AG04449 (cell line): ENCODE measurements around the gene CORO2B.

ENCODE experiments used
- CTCF ChIA-PET: fragments of 350-600 bp; formaldehyde crosslinking; extraction: SDS; loops from one replicate; lab custom pipeline; 2021; ENCODE audit warnings: antibody characterized with exemption; lab: Yijun Ruan, JAX
- POLR2A ChIA-PET: fragments of 400-600, 350-600 bp; formaldehyde crosslinking; extraction: SDS; loops from one replicate; lab custom pipeline; 2020; ENCODE audit warnings: antibody characterized with exemption, inconsistent platforms; lab: Yijun Ruan, JAX
- DNase-seq: peaks from one replicate; pipeline ENCODE4 v3.0.0-alpha.2; 2010; ENCODE audit warnings: low read depth, low spot score
- H3K4me3 ChIP-seq: 2 replicates; pipeline ENCODE4 v1.5.1; 2011; ENCODE audit warnings: low read depth, mild to moderate bottlenecking, control low read depth, low read length
- CTCF ChIP-seq: IDR thresholded peaks from one replicate; pipeline ENCODE4 v1.5.1; 2011; ENCODE audit warnings: mild to moderate bottlenecking, moderate library complexity, low read length, control low read depth, inconsistent platforms; ENCODE audit not compliant: insufficient read depth; ENCODE audit errors: missing control alignments

The CORO2B gene

GRCh38 chr15:68538311-68538710 is 40.5 kb upstream of the CORO2B start:
- ChIA-PET POLR2A (no interaction called here), CTCF (interaction anchor here (0.9 to 7.2 kb wide), 2 partner anchors 13 to 136 kb away, joined by 3 to 149 read pairs; no protein-coding TSS in a partner anchor)
- no peak for DNase-seq
- H3K4me3 ChIP-seq, result no peak overlapping the region
- no peak for TF ChIP-seq CTCF

GRCh38 chr15:68541743-68542142 is 37.0 kb upstream of the CORO2B start:
- TF ChIP-seq CTCF, result no peak
- CTCF ChIA-PET, result interaction anchor here (0.9 to 7.2 kb wide), 4 partner anchors 10 to 158 kb away, joined by 3 to 149 read pairs (median 4); no protein-coding TSS in a partner anchor
- POLR2A ChIA-PET, result interaction anchor here (1.0 kb wide), 1 partner anchor 8 kb away, joined by 3 read pairs; no protein-coding TSS in a partner anchor
- no peak for DNase-seq
- H3K4me3 ChIP-seq, result no peak overlapping the region

- TF ChIP-seq CTCF, result no peak
- no peak overlapping the region for H3K4me3 ChIP-seq
- ChIA-PET CTCF (interaction anchor here (0.9 to 7.2 kb wide), 5 partner anchors 9 to 158 kb away, joined by 3 to 149 read pairs (median 4); no protein-coding TSS in a partner anchor), POLR2A (no interaction called here)
- DNase-seq, result no peak
Observed at GRCh38 chr15:68542348-68542747, 36.4 kb upstream of the CORO2B start.

- H3K4me3 ChIP-seq, result no peak overlapping the region
- no peak for TF ChIP-seq CTCF
- DNase-seq, result no peak
- CTCF ChIA-PET, result interaction anchor here (0.9 to 7.2 kb wide), 4 partner anchors 9 to 159 kb away, joined by 3 to 149 read pairs (median 4); no protein-coding TSS in a partner anchor
- POLR2A ChIA-PET, result no interaction called here
Observed at GRCh38 chr15:68542771-68543164, 36.0 kb upstream of the CORO2B start.

- TF ChIP-seq CTCF, result no peak
- H3K4me3 ChIP-seq, result no peak overlapping the region
- POLR2A ChIA-PET, result no interaction called here
- CTCF ChIA-PET, result interaction anchor here (1.2 to 7.2 kb wide), 2 partner anchors 8 to 117 kb away, joined by 3 to 149 read pairs; no protein-coding TSS in a partner anchor
- DNase-seq, result peak; percentile 86
Observed at GRCh38 chr15:68543165-68544008, 35.4 kb upstream of the CORO2B start.

- no peak for TF ChIP-seq CTCF
- CTCF ChIA-PET, result interaction anchor here (0.8 to 14.1 kb wide), 9 partner anchors 7 to 378 kb away, joined by 3 to 388 read pairs (median 7); partner anchors contain the start of gene ITGA11
- POLR2A ChIA-PET, result no interaction called here
- DNase-seq, result no peak
- H3K4me3 ChIP-seq, result no peak overlapping the region
Observed at GRCh38 chr15:68546318-68546717, 32.5 kb upstream of the CORO2B start.
